Activated CD4-positive, CD25-positive, alpha-beta regulatory T cell treated with anti-CD3 and anti-CD28 coated beads, Interleukin-2, amount 50 U/mL, for 72 hours (primary cell): ENCODE measurements around the gene MAGI1.

ENCODE experiments used
- DNase-seq: peaks from one replicate; pipeline ENCODE4 v3.0.0; 2021

Gene MAGI1

GRCh38 chr3:65334045-65334665, 704.6 kb downstream of the MAGI1 start:
- no peak for DNase-seq

GRCh38 chr3:65331730-65332129, 707.0 kb downstream of the MAGI1 start:
- DNase-seq = no peak

- no peak for DNase-seq
Observed at GRCh38 chr3:65330072-65330471, 708.6 kb downstream of the MAGI1 start.

- DNase-seq = no peak
Observed at GRCh38 chr3:65328148-65328547, 710.6 kb downstream of the MAGI1 start.

GRCh38 chr3:65326574-65326973, 712.1 kb downstream of the MAGI1 start:
- DNase-seq = no peak

GRCh38 chr3:65322910-65323309, 715.8 kb downstream of the MAGI1 start:
- no peak for DNase-seq

- DNase-seq = no peak
Observed at GRCh38 chr3:65318231-65318630, 720.5 kb downstream of the MAGI1 start.

GRCh38 chr3:65314916-65315315, 723.8 kb downstream of the MAGI1 start:
- no peak for DNase-seq

GRCh38 chr3:65314269-65314668, 724.4 kb downstream of the MAGI1 start:
- DNase-seq = no peak

- DNase-seq = no peak
Observed at GRCh38 chr3:65313666-65314065, 725.1 kb downstream of the MAGI1 start.

- DNase-seq = no peak
Observed at GRCh38 chr3:65305836-65306235, 732.9 kb downstream of the MAGI1 start.
